OCI-LY7 (cell line): Measurements from ENCODE around the gene FNDC10. TPM values are rescaled to one million over a fixed set of nuclear protein-coding genes. Genes with fewer than 3 reads are reported as not detected.
"Not testable (repeated sequence)": the region's sequence is repeated elsewhere in the genome, so short reads cannot be mapped to it uniquely, and the experiment has no call there.

Source experiments
- BruUV-seq: library from RNA; stranded (reverse); fragments of 400-500 nt; replicated peaks from 2 replicates; lab custom pipeline; 2021; lab: Mats Ljungman, UMichigan
- CTCF ChIA-PET: fragments of 300-600 bp; sonication (Branson Sonifier 250); formaldehyde crosslinking; loops from one replicate; lab custom pipeline; 2022; ENCODE audit warnings: antibody characterized with exemption; ENCODE audit not compliant: unreplicated experiment; lab: Charles Lee
- POLR2A ChIA-PET: fragments of 300-600 bp; sonication (Branson Sonifier 250); formaldehyde crosslinking; loops from one replicate; lab custom pipeline; 2022; ENCODE audit warnings: antibody characterized with exemption; lab: Charles Lee
- DNase-seq: peaks from one replicate; pipeline ENCODE4 v3.0.0-alpha.2; 2015; ENCODE audit warnings: low spot score
- H2AFZ ChIP-seq: fragments of 200-600 bp; sonication (generic), shearing (Covaris generic); 2 replicates; pipeline ENCODE4 v1.6.1; 2014; ENCODE audit warnings: mild to moderate bottlenecking, antibody characterized with exemption, low read length, moderate library complexity
- H3K27ac ChIP-seq: fragments of 200-600 bp; sonication (generic); 2 replicates; pipeline ENCODE4 v1.5.1; 2014; ENCODE audit warnings: mixed run types, low read depth, mild to moderate bottlenecking, moderate library complexity, low read length, inconsistent platforms; ENCODE audit not compliant: poor library complexity, severe bottlenecking
- H3K36me3 ChIP-seq: fragments of 200-600 bp; sonication (generic); 2 replicates; pipeline ENCODE4 v1.6.1; 2014; ENCODE audit warnings: mild to moderate bottlenecking, antibody characterized with exemption, low read length, moderate library complexity, mixed read lengths; ENCODE audit not compliant: insufficient read depth
- H3K4me1 ChIP-seq: fragments of 200-600 bp; sonication (generic); 2 replicates; pipeline ENCODE4 v1.5.1; 2014; ENCODE audit warnings: mild to moderate bottlenecking, low read length; ENCODE audit not compliant: insufficient read depth, poor library complexity, severe bottlenecking
- H3K4me2 ChIP-seq: fragments of 200-600 bp; sonication (generic); 2 replicates; pipeline ENCODE4 v1.6.1; 2014; ENCODE audit warnings: mild to moderate bottlenecking, low read length
- H3K4me3 ChIP-seq: fragments of 200-600 bp; sonication (generic); 2 replicates; pipeline ENCODE4 v1.5.1; 2014; ENCODE audit warnings: mild to moderate bottlenecking, low read depth, low read length; ENCODE audit not compliant: poor library complexity, severe bottlenecking
- H3K79me2 ChIP-seq: fragments of 200-600 bp; sonication (generic); 2 replicates; pipeline ENCODE4 v1.6.1; 2016; ENCODE audit warnings: low read depth, mild to moderate bottlenecking, low read length, moderate library complexity, mixed read lengths; ENCODE audit not compliant: insufficient read depth
- H3K9me2 ChIP-seq: fragments of 200-600 bp; sonication (generic); 2 replicates; pipeline ENCODE4 v1.6.1; 2016; ENCODE audit warnings: mild to moderate bottlenecking, low read length, mixed read lengths; ENCODE audit not compliant: insufficient read depth
- H3K9me3 ChIP-seq: fragments of 200-600 bp; sonication (generic); 2 replicates; pipeline ENCODE4 v1.6.1; 2014; ENCODE audit warnings: mild to moderate bottlenecking, mixed run types, low read length, mixed read lengths
- H4K20me1 ChIP-seq: fragments of 200-600 bp; sonication (generic); 2 replicates; pipeline ENCODE4 v1.6.1; 2014; ENCODE audit warnings: mild to moderate bottlenecking, antibody characterized with exemption, low read length, moderate library complexity, mixed read lengths; ENCODE audit not compliant: insufficient read depth
- intact Hi-C: fragments of 100-400 bp; cut with micrococcal nuclease; formaldehyde crosslinking; loops from one replicate; pipeline ENCODE4 v1.10.0; 2022; ENCODE audit not compliant: unreplicated experiment
- total RNA-seq, 2 experiments: library from RNA; depleted of rRNA in 1 of 2; stranded (reverse); fragments of >200 nt in 1 of 2; shearing (Covaris generic) in 1 of 2; gene quantifications; 2 replicates each; pipeline ENCODE4 v1.2.3, GENCODE V29; 2014 to 2022

FNDC10 gene
- total RNA-seq, 2 experiments from 2014 or later = 1.3 to 2.7 TPM

- H3K27ac ChIP-seq, H3K9me3 ChIP-seq, H3K4me3 ChIP-seq, BruUV-seq, DNase-seq, H2AFZ ChIP-seq, H3K79me2 ChIP-seq, H3K4me1 ChIP-seq, H4K20me1 ChIP-seq, H3K9me2 ChIP-seq, H3K36me3 ChIP-seq, CTCF ChIA-PET, H3K4me2 ChIP-seq, POLR2A ChIA-PET, intact Hi-C loops: not testable (repeated sequence)
Observed at GRCh38 chr1:1640081-1640480, 40.1 kb upstream of the FNDC10 start.

GRCh38 chr1:1639368-1639767, 39.4 kb upstream of the FNDC10 start:
- CTCF ChIA-PET, H3K79me2 ChIP-seq, H2AFZ ChIP-seq, H3K9me2 ChIP-seq, H3K4me2 ChIP-seq, DNase-seq, H4K20me1 ChIP-seq, POLR2A ChIA-PET, intact Hi-C loops, H3K4me3 ChIP-seq, H3K36me3 ChIP-seq, BruUV-seq, H3K27ac ChIP-seq, H3K4me1 ChIP-seq, H3K9me3 ChIP-seq: not testable (repeated sequence)

- H3K36me3 ChIP-seq, H3K9me2 ChIP-seq, intact Hi-C loops, H4K20me1 ChIP-seq, H3K27ac ChIP-seq, POLR2A ChIA-PET, H3K4me3 ChIP-seq, H3K4me2 ChIP-seq, DNase-seq, H3K4me1 ChIP-seq, H3K79me2 ChIP-seq, H2AFZ ChIP-seq, H3K9me3 ChIP-seq, CTCF ChIA-PET, BruUV-seq: not testable (repeated sequence)
Observed at GRCh38 chr1:1638528-1638927, 38.6 kb upstream of the FNDC10 start.

GRCh38 chr1:1637479-1637875, 37.5 kb upstream of the FNDC10 start:
- POLR2A ChIA-PET, intact Hi-C loops, CTCF ChIA-PET, H3K79me2 ChIP-seq, DNase-seq, BruUV-seq, H4K20me1 ChIP-seq, H3K4me2 ChIP-seq, H3K9me2 ChIP-seq, H3K36me3 ChIP-seq, H3K4me3 ChIP-seq, H3K27ac ChIP-seq, H2AFZ ChIP-seq, H3K4me1 ChIP-seq, H3K9me3 ChIP-seq: not testable (repeated sequence)

- H3K9me2 ChIP-seq, CTCF ChIA-PET, H2AFZ ChIP-seq, H3K4me3 ChIP-seq, H3K4me2 ChIP-seq, H3K27ac ChIP-seq, POLR2A ChIA-PET, H4K20me1 ChIP-seq, H3K4me1 ChIP-seq, H3K9me3 ChIP-seq, BruUV-seq, intact Hi-C loops, DNase-seq, H3K36me3 ChIP-seq, H3K79me2 ChIP-seq: not testable (repeated sequence)
Observed at GRCh38 chr1:1636621-1637478, 36.9 kb upstream of the FNDC10 start.

- H4K20me1 ChIP-seq, DNase-seq, H3K79me2 ChIP-seq, H3K4me2 ChIP-seq, H3K36me3 ChIP-seq, H3K9me3 ChIP-seq, POLR2A ChIA-PET, H3K4me1 ChIP-seq, H2AFZ ChIP-seq, BruUV-seq, intact Hi-C loops, H3K4me3 ChIP-seq, H3K9me2 ChIP-seq, CTCF ChIA-PET, H3K27ac ChIP-seq: not testable (repeated sequence)
Observed at GRCh38 chr1:1634613-1635012, 34.7 kb upstream of the FNDC10 start.
